OCI-LY1 (cell line): ENCODE data around the gene ARL8A.

Experiments
- H2AFZ ChIP-seq: fragments of 200-600 bp; sonication (generic), shearing (Covaris generic); 2 replicates; pipeline ENCODE4 v1.6.0; 2014; ENCODE audit warnings: antibody characterized with exemption, mild to moderate bottlenecking, low read length
- H3F3A ChIP-seq: fragments of 200-600 bp; sonication (generic), shearing (Covaris generic); 2 replicates; pipeline ENCODE4 v1.6.0; 2014; ENCODE audit warnings: mild to moderate bottlenecking, antibody characterized with exemption, low read length, moderate library complexity; ENCODE audit not compliant: insufficient read depth
- H3K27ac ChIP-seq: fragments of 200-600 bp; sonication (generic); 2 replicates; pipeline ENCODE4 v1.5.1; 2014; ENCODE audit warnings: low read length, mixed run types, mild to moderate bottlenecking, low read depth; ENCODE audit not compliant: poor library complexity, severe bottlenecking
- H3K27me3 ChIP-seq: fragments of 200-600 bp; sonication (generic); 2 replicates; pipeline ENCODE4 v1.6.0; 2014; ENCODE audit warnings: antibody characterized with exemption, mild to moderate bottlenecking, low read length, moderate library complexity; ENCODE audit not compliant: insufficient read depth
- H3K36me3 ChIP-seq: fragments of 200-600 bp; sonication (generic); 2 replicates; pipeline ENCODE4 v1.6.1; 2014; ENCODE audit warnings: mild to moderate bottlenecking, antibody characterized with exemption, low read length, moderate library complexity, mixed read lengths; ENCODE audit not compliant: insufficient read depth
- H3K4me1 ChIP-seq: fragments of 200-600 bp; sonication (generic); 2 replicates; pipeline ENCODE4 v1.5.1; 2014; ENCODE audit warnings: mild to moderate bottlenecking, low read length, moderate library complexity; ENCODE audit not compliant: insufficient read depth, severe bottlenecking
- H3K4me2 ChIP-seq: fragments of 200-600 bp; sonication (generic), shearing (Covaris generic); 2 replicates; pipeline ENCODE4 v1.6.1; 2014; ENCODE audit warnings: low read length
- H3K4me3 ChIP-seq: fragments of 200-600 bp; sonication (generic); 2 replicates; pipeline ENCODE4 v1.5.1; 2014; ENCODE audit warnings: low read length, low read depth, mild to moderate bottlenecking, mixed read lengths; ENCODE audit not compliant: poor library complexity, severe bottlenecking
- H3K79me2 ChIP-seq: fragments of 200-600 bp; shearing (Covaris generic); 2 replicates; pipeline ENCODE4 v1.6.1; 2016; ENCODE audit warnings: mixed run types, low read length, mixed read lengths; ENCODE audit not compliant: insufficient read depth
- H3K9ac ChIP-seq: fragments of 200-600 bp; sonication (generic), shearing (Covaris generic); 2 replicates; pipeline ENCODE4 v1.6.1; 2014; ENCODE audit warnings: mild to moderate bottlenecking, low read length, mixed read lengths
- H3K9me2 ChIP-seq: fragments of 200-600 bp; sonication (generic), shearing (Covaris generic); 2 replicates; pipeline ENCODE4 v1.6.1; 2014; ENCODE audit warnings: low read depth, mild to moderate bottlenecking, low read length, mixed read lengths
- H3K9me3 ChIP-seq: fragments of 200-600 bp; shearing (Covaris generic); 2 replicates; pipeline ENCODE4 v1.6.1; 2014; ENCODE audit warnings: low read length, mixed read lengths
- H4K20me1 ChIP-seq: fragments of 200-600 bp; sonication (generic), shearing (Covaris generic); 2 replicates; pipeline ENCODE4 v1.6.0; 2016; ENCODE audit warnings: mild to moderate bottlenecking, low read length; ENCODE audit not compliant: insufficient read depth
- CTCF ChIP-seq: fragments of 200-600 bp; sonication (generic), shearing (Covaris generic); IDR thresholded peaks from 2 replicates; pipeline ENCODE4 v1.5.1; 2017; ENCODE audit warnings: mild to moderate bottlenecking, antibody characterized with exemption, low read length, moderate library complexity, mixed read lengths
- EZH2 ChIP-seq: fragments of 200-600 bp; sonication (generic), shearing (Covaris generic); IDR thresholded peaks from 2 replicates; pipeline ENCODE4 v1.8.0; 2017; ENCODE audit warnings: borderline replicate concordance, mixed run types, mild to moderate bottlenecking, antibody characterized with exemption, low read length, moderate library complexity, mixed read lengths

ARL8A gene

GRCh38 chr1:202107801-202108731 lies 36.5 kb downstream of the ARL8A start:
- no peak overlapping the region for H3K27ac ChIP-seq
- no peaks in the 10 kb centered on the region for H3K9me3 ChIP-seq
- no peaks in the 10 kb centered on the region for H3F3A ChIP-seq
- no peaks in the 10 kb centered on the region for H4K20me1 ChIP-seq
- TF ChIP-seq EZH2 (no peak), CTCF (no peak)
- H3K4me1 ChIP-seq, result no peaks in the 10 kb centered on the region
- no peak overlapping the region for H3K9ac ChIP-seq
- H3K36me3 ChIP-seq, result no peaks in the 10 kb centered on the region
- H3K79me2 ChIP-seq, result no peaks in the 10 kb centered on the region
- H3K27me3 ChIP-seq, result no peaks in the 10 kb centered on the region; the same call in 1 of the 2 replicates
- H2AFZ ChIP-seq, result no peak overlapping the region
- H3K4me3 ChIP-seq, result no peak overlapping the region
- H3K4me2 ChIP-seq, result no peak overlapping the region
- H3K9me2 ChIP-seq, result no peaks in the 10 kb centered on the region

DNA sequence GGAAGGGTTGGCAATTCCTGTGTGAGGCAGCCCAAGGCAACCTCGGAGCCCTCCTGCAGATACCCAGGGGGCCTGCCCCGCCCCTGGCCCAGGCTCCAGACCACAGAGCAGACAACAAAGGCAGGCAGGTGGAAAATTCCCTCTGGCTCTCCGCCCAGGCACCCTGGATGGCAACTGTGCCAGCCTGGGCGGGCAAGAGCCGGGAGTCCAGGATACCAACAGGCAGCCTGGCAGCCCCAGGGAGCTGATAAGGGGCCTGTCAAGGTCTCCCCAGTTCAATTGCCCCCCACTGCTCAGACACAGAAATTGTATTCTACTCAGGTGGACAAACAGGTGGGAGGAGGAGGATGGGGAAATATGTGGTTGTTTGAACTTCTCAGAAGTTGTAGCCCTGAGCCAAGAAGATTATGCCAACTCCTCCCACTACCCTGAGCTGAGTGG lies 37.2 kb downstream of the ARL8A start:
- Histone ChIP-seq H3K9me3 (no peaks in the 10 kb centered on the region), H3K27me3 (no peaks in the 10 kb centered on the region; the same call in 1 of the 2 replicates), H3K9ac (no peak overlapping the region), H3K4me2 (no peak overlapping the region), H2AFZ (no peak overlapping the region), H3K4me3 (no peak overlapping the region), H4K20me1 (no peaks in the 10 kb centered on the region), H3K79me2 (no peaks in the 10 kb centered on the region), H3K36me3 (no peaks in the 10 kb centered on the region), H3K27ac (no peak overlapping the region), H3K9me2 (no peaks in the 10 kb centered on the region), H3K4me1 (no peaks in the 10 kb centered on the region), H3F3A (no peaks in the 10 kb centered on the region)
- no peak for TF ChIP-seq CTCF
- TF ChIP-seq EZH2, result no peak

DNA sequence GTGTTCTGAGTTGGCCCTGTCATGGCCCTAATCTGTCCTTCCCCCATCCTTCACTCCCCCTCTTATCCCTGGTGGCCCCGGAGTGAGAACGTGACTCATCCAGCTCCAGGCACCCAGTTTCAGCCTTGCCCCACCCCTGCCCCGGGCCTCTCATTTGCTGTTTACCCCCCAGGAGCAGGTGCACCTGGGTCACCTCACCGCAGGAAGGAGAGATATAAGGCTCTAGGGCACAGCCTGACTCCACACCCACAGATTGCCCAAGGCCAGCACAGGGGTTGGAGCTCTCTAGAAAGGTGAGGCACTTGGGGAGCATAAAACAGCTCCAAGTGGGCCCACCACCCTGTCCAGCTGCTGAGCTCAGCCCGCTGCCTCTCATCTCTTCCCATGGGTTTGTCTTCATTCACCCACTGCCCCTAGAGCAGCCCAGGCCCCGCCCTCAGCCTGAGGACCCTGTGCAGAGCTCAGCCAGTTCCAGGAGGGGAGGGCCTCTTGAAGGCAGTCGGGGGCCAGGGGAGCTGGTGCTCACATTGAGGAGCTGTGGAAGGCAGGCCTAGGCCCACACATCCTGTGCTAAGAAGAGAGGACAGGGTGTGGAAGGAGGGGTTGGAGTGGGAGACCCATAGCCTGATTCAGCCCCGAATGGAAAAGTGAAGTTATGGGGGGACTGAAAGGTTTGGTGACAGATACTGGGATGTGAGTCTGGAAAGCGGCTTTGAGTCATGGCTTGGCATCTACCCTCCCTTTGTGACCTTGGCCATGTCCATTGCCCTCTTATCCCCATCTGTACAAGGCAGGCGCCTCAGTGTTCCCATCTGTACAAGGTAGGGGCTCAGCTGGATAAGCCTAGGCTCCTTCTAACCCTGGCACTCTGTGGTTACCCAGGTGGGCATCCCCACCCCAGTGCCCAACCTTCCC lies 37.9 kb downstream of the ARL8A start:
- Histone ChIP-seq H3K9me2 (no peaks in the 10 kb centered on the region), H3K4me3 (no peak overlapping the region), H2AFZ (no peak overlapping the region), H3K4me1 (no peaks in the 10 kb centered on the region), H4K20me1 (no peaks in the 10 kb centered on the region), H3K9ac (no peak overlapping the region), H3K27me3 (no peaks in the 10 kb centered on the region; the same call in 1 of the 2 replicates), H3K9me3 (no peaks in the 10 kb centered on the region), H3K27ac (no peak overlapping the region), H3F3A (no peaks in the 10 kb centered on the region), H3K36me3 (no peaks in the 10 kb centered on the region), H3K79me2 (no peaks in the 10 kb centered on the region), H3K4me2 (no peak overlapping the region)
- TF ChIP-seq CTCF, result no peak
- no peak for TF ChIP-seq EZH2
